SK-N-SH (cell line): ENCODE measurements around the gene ZNF438. TPM values are rescaled to one million over a fixed set of nuclear protein-coding genes. Genes with fewer than 3 reads are reported as not detected.

Experiments
- CTCF ChIA-PET: fragments of 300-600, 350-600 bp; formaldehyde crosslinking; extraction: SDS; loops from one replicate; lab custom pipeline; 2021; lab: Yijun Ruan, JAX
- POLR2A ChIA-PET: fragments of 350-600 bp; sonication (Branson Sonifier 250); formaldehyde crosslinking; extraction: SDS; loops from one replicate; lab custom pipeline; 2020; ENCODE audit warnings: antibody characterized with exemption, inconsistent platforms; lab: Yijun Ruan, JAX
- DNase-seq: peaks from one replicate; pipeline ENCODE4 v3.0.0; 2012
- H2AFZ ChIP-seq: fragments of 200-600 bp; sonication (generic); 2 replicates; pipeline ENCODE4 v1.8.1; 2016; ENCODE audit warnings: antibody characterized with exemption, mild to moderate bottlenecking, low read depth
- H3F3A ChIP-seq: fragments of 200-600 bp; sonication (generic); replicated peaks from 2 replicates; pipeline ENCODE3; 2016; ENCODE audit warnings: antibody characterized with exemption, mild to moderate bottlenecking; ENCODE audit not compliant: insufficient read depth
- H3K27ac ChIP-seq, 2 experiments: fragments of 200-500 bp in 1 of 2; fragments of 200-600 bp in 1 of 2; sonication (Bioruptor generic) in 1 of 2; sonication (generic), shearing (Covaris generic) in 1 of 2; 2 replicates each; pipeline versions ENCODE4 v1.5.1 to v1.6.1; 2014 to 2016; ENCODE audit warnings: low read depth in 2 of 2, inconsistent platforms in 1 of 2, low read length in 1 of 2, mild to moderate bottlenecking in 1 of 2, mixed read lengths in 1 of 2
- H3K27me3 ChIP-seq: fragments of 200-600 bp; sonication (generic), shearing (Covaris generic); 2 replicates; pipeline ENCODE4 v1.6.1; 2016; ENCODE audit warnings: mixed run types; ENCODE audit not compliant: insufficient read depth
- H3K36me3 ChIP-seq, 2 experiments: fragments of 200-500 bp in 1 of 2; fragments of 200-600 bp in 1 of 2; sonication (Bioruptor generic) in 1 of 2; sonication (generic) in 1 of 2; replicated peaks in 1 of 2; 2 replicates each; pipeline versions ENCODE3 to v1.5.1; 2014 to 2016; ENCODE audit warnings: low read length in 1 of 2, mild to moderate bottlenecking in 1 of 2; ENCODE audit not compliant: insufficient read depth in 2 of 2, control insufficient read depth in 1 of 2
- H3K4me1 ChIP-seq, 2 experiments: fragments of 200-500 bp in 1 of 2; fragments of 200-600 bp in 1 of 2; sonication (Bioruptor generic) in 1 of 2; sonication (generic), shearing (Covaris generic) in 1 of 2; 2 replicates each; pipeline versions ENCODE4 v1.5.1 to v1.6.1; 2014 to 2016; ENCODE audit warnings: low read depth in 1 of 2, low read length in 1 of 2, mixed run types in 1 of 2; ENCODE audit not compliant: insufficient read depth in 2 of 2, control insufficient read depth in 1 of 2
- H3K4me2 ChIP-seq: fragments of 200-600 bp; sonication (generic), shearing (Covaris generic); 2 replicates; pipeline ENCODE4 v1.6.1; 2017; ENCODE audit warnings: mixed run types
- H3K4me3 ChIP-seq, 2 experiments: fragments of 200-500 bp in 1 of 2; fragments of 200-600 bp in 1 of 2; sonication (Bioruptor generic) in 1 of 2; sonication (generic), shearing (Covaris generic) in 1 of 2; 2 replicates each; pipeline versions ENCODE4 v1.5.1 to v1.8.1; 2014 to 2016; ENCODE audit warnings: low read depth in 2 of 2, inconsistent platforms in 1 of 2, low read length in 1 of 2, mild to moderate bottlenecking in 1 of 2, mixed read lengths in 1 of 2, moderate library complexity in 1 of 2
- H3K79me2 ChIP-seq: fragments of 200-600 bp; sonication (generic); 2 replicates; pipeline ENCODE4 v1.8.1; 2017; ENCODE audit warnings: mild to moderate bottlenecking; ENCODE audit not compliant: insufficient read depth
- H3K9ac ChIP-seq: fragments of 200-600 bp; sonication (generic); 2 replicates; pipeline ENCODE4 v1.6.1; 2017; ENCODE audit warnings: mixed run types
- H3K9me2 ChIP-seq: fragments of 200-600 bp; sonication (generic); 2 replicates; pipeline ENCODE4 v1.6.1; 2017; ENCODE audit warnings: mixed run types
- H3K9me3 ChIP-seq: fragments of 200-600 bp; sonication (generic); 2 replicates; pipeline ENCODE4 v1.6.1; 2017; ENCODE audit warnings: mixed run types, mild to moderate bottlenecking, moderate library complexity
- H4K20me1 ChIP-seq: fragments of 200-600 bp; sonication (generic); 2 replicates; pipeline ENCODE4 v1.6.1; 2017; ENCODE audit warnings: mild to moderate bottlenecking, mixed run types; ENCODE audit not compliant: insufficient read depth
- ELF1 ChIP-seq: IDR thresholded peaks from 2 replicates; pipeline ENCODE4 v1.4.0; 2012
- EP300 ChIP-seq, 2 experiments: IDR thresholded peaks; 2 replicates each; pipeline versions ENCODE4 v1.4.0 to v1.6.1; 2012; ENCODE audit warnings: borderline replicate concordance in 1 of 2, low read depth in 1 of 2, low read length in 1 of 2
- EZH2phosphoT487 ChIP-seq: fragments of 200-600 bp; sonication (generic); IDR thresholded peaks from 2 replicates; pipeline ENCODE4 v1.6.1; 2017; ENCODE audit warnings: low read depth, mixed run types, mild to moderate bottlenecking, antibody characterized with exemption, moderate library complexity, borderline replicate concordance
- FOSL2 ChIP-seq: IDR thresholded peaks from 2 replicates; pipeline ENCODE4 v1.4.0; 2012; ENCODE audit warnings: low read depth, mild to moderate bottlenecking, moderate library complexity, borderline replicate concordance
- FOXJ3 ChIP-seq: sonication (generic); formaldehyde crosslinking; IDR thresholded peaks from 2 replicates; pipeline ENCODE4 v1.5.1; 2020; ENCODE audit warnings: mild to moderate bottlenecking, missing genetic modification reagents
- FOXM1 ChIP-seq: IDR thresholded peaks from 2 replicates; pipeline ENCODE4 v1.4.0; 2012; ENCODE audit warnings: low read depth, mild to moderate bottlenecking
- GATA2 ChIP-seq: sonication (generic); formaldehyde crosslinking; IDR thresholded peaks from 2 replicates; pipeline ENCODE4 v1.5.0; 2020; ENCODE audit warnings: mild to moderate bottlenecking, missing genetic modification reagents
- IRF3 ChIP-seq: fragments of 150-350 bp; IDR thresholded peaks from 2 replicates; pipeline ENCODE4 v1.6.1; 2016; ENCODE audit warnings: mild to moderate bottlenecking, low read depth, low read length
- MAX ChIP-seq: IDR thresholded peaks from 2 replicates; pipeline ENCODE4 v1.4.0; 2012; ENCODE audit warnings: low read depth
- MXI1 ChIP-seq: IDR thresholded peaks from 2 replicates; pipeline ENCODE4 v1.6.1; 2012; ENCODE audit warnings: mild to moderate bottlenecking, low read depth, low read length, improper control_type of control experiment
- NRF1 ChIP-seq: IDR thresholded peaks from 2 replicates; pipeline ENCODE4 v1.6.1; 2012; ENCODE audit warnings: low read depth, mild to moderate bottlenecking, low read length
- PBX3 ChIP-seq: IDR thresholded peaks from 2 replicates; pipeline ENCODE4; 2012
- RCOR1 ChIP-seq: fragments of 150-350 bp; IDR thresholded peaks from 2 replicates; pipeline ENCODE4 v1.6.1; 2017; ENCODE audit warnings: antibody characterized with exemption, low read length
- REST ChIP-seq: IDR thresholded peaks from 2 replicates; pipeline ENCODE4 v1.6.1; 2012; ENCODE audit warnings: mild to moderate bottlenecking, low read depth, low read length, moderate library complexity
- RFX5 ChIP-seq: IDR thresholded peaks from 2 replicates; pipeline ENCODE4 v1.6.1; 2012; ENCODE audit warnings: mild to moderate bottlenecking, improper control_type of control experiment, low read length
- SIN3A ChIP-seq: IDR thresholded peaks from 2 replicates; pipeline ENCODE4 v1.6.1; 2012; ENCODE audit warnings: low read depth, mild to moderate bottlenecking, low read length, moderate library complexity, borderline replicate concordance
- SMC3 ChIP-seq: IDR thresholded peaks from 2 replicates; pipeline ENCODE4 v1.6.1; 2012; ENCODE audit warnings: low read depth, low read length, improper control_type of control experiment
- TCF12 ChIP-seq: IDR thresholded peaks from 2 replicates; pipeline ENCODE4 v1.4.0; 2012
- TEAD4 ChIP-seq: IDR thresholded peaks from 2 replicates; pipeline ENCODE4 v1.4.0; 2012; ENCODE audit warnings: mild to moderate bottlenecking, borderline replicate concordance; ENCODE audit not compliant: insufficient read depth
- USF1 ChIP-seq: IDR thresholded peaks from 2 replicates; pipeline ENCODE4 v1.4.0; 2012; ENCODE audit warnings: low read depth, borderline replicate concordance
- YY1 ChIP-seq: IDR thresholded peaks from 2 replicates; pipeline ENCODE4 v1.4.0; 2012; ENCODE audit warnings: low read depth, mild to moderate bottlenecking
- WGBS: methylation state at CpG from one replicate; pipeline ENCODE4 v1.1.6; 2017; ENCODE audit warnings: low lambda C conversion rate; 5-methylcytosine and 5-hydroxymethylcytosine counted together
- polyA plus RNA-seq, 3 experiments: library from polyadenylated mRNA; depleted of rRNA; stranded (reverse); fragments of >200 nt; gene quantifications; 2 replicates each; pipeline ENCODE4 v1.2.3, GENCODE V29; 2012

ZNF438 gene
- polyA plus RNA-seq, 1 of the 3 experiments (the other 2 are of a cell fraction), result 2.1 TPM

- H3K9me3 ChIP-seq, result no peaks in the 10 kb centered on the region
- 95% methylated on average over 2 of the region's 2 CpGs for WGBS
- H3K9me2 ChIP-seq, result no peaks in the 10 kb centered on the region
- H3K4me1 ChIP-seq, result peaks cover 0 to 9% of the 10 kb centered on the region in 2 experiments; a peak in 1 of 4 replicates
- no peak overlapping the region for H3K9ac ChIP-seq
- H3K79me2 ChIP-seq, result no peaks in the 10 kb centered on the region
- no peak overlapping the region for H3K4me3 ChIP-seq
- ChIA-PET CTCF (interaction anchor here (0.8 kb wide), 1 partner anchor 13 kb away, joined by 3 read pairs; no protein-coding TSS in a partner anchor), POLR2A (no interaction called here)
- H3K27me3 ChIP-seq, result no peaks in the 10 kb centered on the region
- TF ChIP-seq FOSL2 (no peak), YY1 (no peak), FOXJ3 (CRISPR knock-in tag) (no peak), TEAD4 (no peak), GATA2 (CRISPR knock-in tag) (no peak), TCF12 (no peak), FOXM1 (no peak), SIN3A (no peak), IRF3 (no peak), EZH2phosphoT487 (no peak), RCOR1 (no peak), PBX3 (no peak), SMC3 (no peak), EP300 (IDR thresholded peaks at IDR 0.05; ENCODE audit: borderline replicate concordance in 1 of 2, low read depth in 1 of 2, low read length in 1 of 2) (no peak), RFX5 (no peak), ELF1 (no peak)
- H3K4me2 ChIP-seq, result no peak overlapping the region
- no peak for DNase-seq
- H3F3A ChIP-seq, result no peaks in the 10 kb centered on the region
- no peak overlapping the region for H2AFZ ChIP-seq
- H3K36me3 ChIP-seq, result no peaks in the 10 kb centered on the region
- H3K27ac ChIP-seq, result no peak overlapping the region
- no peaks in the 10 kb centered on the region for H4K20me1 ChIP-seq
Measured at GRCh38 chr10:31070691-31071090, 39.0 kb upstream of the ZNF438 start.

GRCh38 chr10:31070025-31070424 is 38.4 kb upstream of the ZNF438 start:
- Histone ChIP-seq H3K79me2 (no peaks in the 10 kb centered on the region), H3K27me3 (no peaks in the 10 kb centered on the region), H3K9me3 (no peaks in the 10 kb centered on the region), H3K4me1 (peaks cover 0 to 3% of the 10 kb centered on the region in 2 experiments; a peak in 1 of 4 replicates), H3K36me3 (no peaks in the 10 kb centered on the region), H3K4me2 (no peak overlapping the region), H4K20me1 (no peaks in the 10 kb centered on the region), H3K9me2 (no peaks in the 10 kb centered on the region), H3F3A (no peaks in the 10 kb centered on the region), H3K4me3 (no peak overlapping the region), H2AFZ (no peak overlapping the region), H3K9ac (no peak overlapping the region), H3K27ac (no peak overlapping the region)
- CTCF ChIA-PET, result no interaction called here
- WGBS, result 79% methylated on average over 3 of the region's 4 CpGs
- POLR2A ChIA-PET, result no interaction called here
- no peak for DNase-seq
- no peak for TF ChIP-seq REST
- TF ChIP-seq MAX, result no peak
- TF ChIP-seq USF1, result no peak
- no peak for TF ChIP-seq PBX3
- no peak for TF ChIP-seq MXI1
- no peak for TF ChIP-seq NRF1
